ENCODE measurements around the gene POLG. TPM values are rescaled to one million over a fixed set of nuclear protein-coding genes. Genes with fewer than 3 reads are reported as not detected.

The POLG gene
- total and polyA plus RNA-seq, 2 donors (not counting 1 experiment from before 2014, with no cell fraction given) = 81.1 to 144 TPM

DNA sequence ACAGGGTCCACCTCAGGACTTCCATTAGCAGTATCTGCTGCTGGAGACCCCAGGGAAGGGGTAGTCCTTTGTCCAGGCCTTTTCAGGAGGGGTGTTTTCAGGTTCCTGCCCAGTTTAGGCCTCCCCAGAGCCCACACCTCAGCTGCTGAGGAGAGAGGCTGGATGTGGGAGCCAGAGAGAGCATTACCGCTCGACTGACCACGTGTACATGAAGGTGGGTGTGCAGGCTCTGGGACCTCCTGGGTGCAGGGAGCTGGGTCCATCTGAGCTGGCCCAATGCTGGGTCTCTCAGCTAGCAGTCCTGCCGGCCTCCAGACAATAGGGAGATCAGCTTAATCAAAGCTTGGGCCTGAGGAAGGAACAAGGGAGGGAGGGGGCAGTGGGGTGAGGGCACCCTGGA is 29.1 kb upstream of the POLG start:
- POLR2A ChIA-PET = no interaction called here
- Histone ChIP-seq H3K79me2 (ENCODE audit: control insufficient read depth, insufficient read depth, low read length) (no peaks in the 10 kb centered on the region), H3K9ac (ENCODE audit: low read length) (no peak overlapping the region), H3K4me3 (ENCODE audit: control extremely low read depth in 1 of 5, extremely low read depth in 1 of 5, insufficient read depth in 1 of 5, low read depth in 2 of 5, low read length in 4 of 5) (no peak overlapping the region), H4K20me1 (ENCODE audit: control insufficient read depth, insufficient read depth, low read length, poor library complexity, severe bottlenecking) (no peaks in the 10 kb centered on the region), H3K9me3 (ENCODE audit: control extremely low read depth in 1 of 3, control insufficient read depth in 2 of 3, insufficient read depth in 1 of 3, low read length in 2 of 3) (peaks cover 0 to 58% (median 0%) of the 10 kb centered on the region in 3 donors), H3K4me2 (replicated peaks; ENCODE audit: low read depth, low read length, poor library complexity, severe bottlenecking) (no peak overlapping the region), H2AFZ (ENCODE audit: insufficient read depth, low read depth, low read length, poor library complexity, severe bottlenecking) (no peak overlapping the region), H3K27me3 (replicated peaks in 1 of 4; ENCODE audit: control extremely low read depth in 1 of 4, control insufficient read depth in 3 of 4, insufficient read depth in 4 of 4, low read length in 3 of 4) (peaks cover 0 to 96% (median 66%) of the 10 kb centered on the region in 4 experiments), H3K4me1 (ENCODE audit: control insufficient read depth in 2 of 2, insufficient read depth in 2 of 2, low read length in 2 of 2) (peaks cover 31 to 52% of the 10 kb centered on the region in 2 donors), H3K36me3 (replicated peaks in 1 of 2; ENCODE audit: control extremely low read depth in 1 of 2, control insufficient read depth in 1 of 2, extremely low read depth in 1 of 2, insufficient read depth in 2 of 2, low read length in 1 of 2) (no peaks in the 10 kb centered on the region), H3K27ac (ENCODE audit: low read length in 2 of 2) (no peak overlapping the region)
- CTCF ChIA-PET = interaction anchor here (0.6 to 1.1 kb wide), 2 partner anchors 9 to 109 kb away, joined by 3 to 5 read pairs; no protein-coding TSS in a partner anchor
- intact Hi-C loops (cut with micrococcal nuclease) = no loop called here
- DNase-seq = no peak
- no peak overlapping the region for H3K4me3 Mint-ChIP-seq
- TF ChIP-seq EZH2 (IDR thresholded peaks at IDR 0.05; ENCODE audit: borderline replicate concordance, insufficient read depth, low read depth, low read length, poor library complexity, severe bottlenecking) = no peak
- TF ChIP-seq, protein P1, sequence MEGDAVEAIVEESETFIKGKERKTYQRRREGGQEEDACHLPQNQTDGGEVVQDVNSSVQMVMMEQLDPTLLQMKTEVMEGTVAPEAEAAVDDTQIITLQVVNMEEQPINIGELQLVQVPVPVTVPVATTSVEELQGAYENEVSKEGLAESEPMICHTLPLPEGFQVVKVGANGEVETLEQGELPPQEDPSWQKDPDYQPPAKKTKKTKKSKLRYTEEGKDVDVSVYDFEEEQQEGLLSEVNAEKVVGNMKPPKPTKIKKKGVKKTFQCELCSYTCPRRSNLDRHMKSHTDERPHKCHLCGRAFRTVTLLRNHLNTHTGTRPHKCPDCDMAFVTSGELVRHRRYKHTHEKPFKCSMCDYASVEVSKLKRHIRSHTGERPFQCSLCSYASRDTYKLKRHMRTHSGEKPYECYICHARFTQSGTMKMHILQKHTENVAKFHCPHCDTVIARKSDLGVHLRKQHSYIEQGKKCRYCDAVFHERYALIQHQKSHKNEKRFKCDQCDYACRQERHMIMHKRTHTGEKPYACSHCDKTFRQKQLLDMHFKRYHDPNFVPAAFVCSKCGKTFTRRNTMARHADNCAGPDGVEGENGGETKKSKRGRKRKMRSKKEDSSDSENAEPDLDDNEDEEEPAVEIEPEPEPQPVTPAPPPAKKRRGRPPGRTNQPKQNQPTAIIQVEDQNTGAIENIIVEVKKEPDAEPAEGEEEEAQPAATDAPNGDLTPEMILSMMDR (IDR thresholded peaks at IDR 0.05) = no peak
- WGBS (ENCODE audit: insufficient coverage) = 33% methylated on average over 4 of the region's 4 CpGs
- H3K27ac Mint-ChIP-seq = peak overlapping the region; percentile 20
- no peaks in the 10 kb centered on the region for H3K9me3 Mint-ChIP-seq (ENCODE audit: insufficient read depth)
- peaks cover 23% of the 10 kb centered on the region for H3K4me1 Mint-ChIP-seq
- H3K27me3 Mint-ChIP-seq = peaks cover 68% of the 10 kb centered on the region
- no peak for ATAC-seq (ENCODE audit: low read depth)

- POLR2A ChIA-PET = interaction anchor here (0.6 kb wide), 1 partner anchor 9 kb away, joined by 3 read pairs; no protein-coding TSS in a partner anchor
Measured at GRCh38 chr15:89363133-89363532, 28.5 kb upstream of the POLG start.

More at GRCh38 chr15:89363133-89363532, 28.5 kb upstream of the POLG start:
- DNase-seq = no peak
- no peaks in the 10 kb centered on the region for H3K79me2 ChIP-seq (ENCODE audit: control insufficient read depth, insufficient read depth, low read length)
- H3K9me3 ChIP-seq (ENCODE audit: control extremely low read depth in 1 of 3, control insufficient read depth in 2 of 3, insufficient read depth in 1 of 3, low read length in 2 of 3) = peaks cover 0 to 53% (median 0%) of the 10 kb centered on the region in 3 donors
- H4K20me1 ChIP-seq (ENCODE audit: control insufficient read depth, insufficient read depth, low read length, poor library complexity, severe bottlenecking) = no peaks in the 10 kb centered on the region
- no peak overlapping the region for H3K27ac Mint-ChIP-seq
- H3K4me2 ChIP-seq (replicated peaks; ENCODE audit: low read depth, low read length, poor library complexity, severe bottlenecking) = no peak overlapping the region
- peaks cover 70% of the 10 kb centered on the region for H3K27me3 Mint-ChIP-seq
- peaks cover 0 to 95% (median 65%) of the 10 kb centered on the region in 4 experiments for H3K27me3 ChIP-seq (replicated peaks in 1 of 4; ENCODE audit: control extremely low read depth in 1 of 4, control insufficient read depth in 3 of 4, insufficient read depth in 4 of 4, low read length in 3 of 4)
- peaks cover 38 to 54% of the 10 kb centered on the region in 2 donors for H3K4me1 ChIP-seq (ENCODE audit: control insufficient read depth in 2 of 2, insufficient read depth in 2 of 2, low read length in 2 of 2)
- CTCF ChIA-PET = interaction anchor here (1.1 kb wide), 1 partner anchor 110 kb away, joined by 3 read pairs; no protein-coding TSS in a partner anchor
- no peak overlapping the region for H2AFZ ChIP-seq (ENCODE audit: insufficient read depth, low read depth, low read length, poor library complexity, severe bottlenecking)
- ATAC-seq (ENCODE audit: low read depth) = no peak
- H3K9me3 Mint-ChIP-seq (ENCODE audit: insufficient read depth) = no peaks in the 10 kb centered on the region
- H3K27ac ChIP-seq (ENCODE audit: low read length in 2 of 2) = no peak overlapping the region
- intact Hi-C loops (cut with micrococcal nuclease) = no loop called here
- peaks cover 24% of the 10 kb centered on the region for H3K4me1 Mint-ChIP-seq
- TF ChIP-seq EZH2 (IDR thresholded peaks at IDR 0.05; ENCODE audit: borderline replicate concordance, insufficient read depth, low read depth, low read length, poor library complexity, severe bottlenecking) = no peak
- TF ChIP-seq, protein P1 (IDR thresholded peaks at IDR 0.05) = no peak
- no peak overlapping the region for H3K9ac ChIP-seq (ENCODE audit: low read length)
- 11% methylated on average over 4 of the region's 6 CpGs for WGBS (ENCODE audit: insufficient coverage)
- no peak overlapping the region for H3K4me3 Mint-ChIP-seq
- H3K4me3 ChIP-seq (ENCODE audit: control extremely low read depth in 1 of 5, extremely low read depth in 1 of 5, insufficient read depth in 1 of 5, low read depth in 2 of 5, low read length in 4 of 5) = no peak overlapping the region
- no peaks in the 10 kb centered on the region for H3K36me3 ChIP-seq (replicated peaks in 1 of 2; ENCODE audit: control extremely low read depth in 1 of 2, control insufficient read depth in 1 of 2, extremely low read depth in 1 of 2, insufficient read depth in 2 of 2, low read length in 1 of 2)

All from B cell (primary cell).